ENCODE results near the gene LDLRAD4.
"Not testable (repeated sequence)": the region's sequence is repeated elsewhere in the genome, so short reads cannot be mapped to it uniquely, and the experiment has no call there.

The LDLRAD4 gene

GRCh38 chr18:13476312-13476711, 257.8 kb downstream of the LDLRAD4 start:
- DNase-seq (ENCODE audit: low read depth in 4 of 4, low spot score in 1 of 4), result not testable (repeated sequence)

- DNase-seq (ENCODE audit: low read depth in 4 of 4, low spot score in 1 of 4), result no peak
Observed at GRCh38 chr18:13477147-13477683, 258.7 kb downstream of the LDLRAD4 start.

GRCh38 chr18:13480571-13481255, 262.2 kb downstream of the LDLRAD4 start:
- DNase-seq (ENCODE audit: low read depth in 4 of 4, low spot score in 1 of 4), result no peak

- no peak for DNase-seq (ENCODE audit: low read depth in 4 of 4, low spot score in 1 of 4)
Observed at GRCh38 chr18:13481331-13481730, 262.8 kb downstream of the LDLRAD4 start.

GRCh38 chr18:13481820-13482617, 263.5 kb downstream of the LDLRAD4 start:
- no peak for DNase-seq (ENCODE audit: low read depth in 4 of 4, low spot score in 1 of 4)

GRCh38 chr18:13482618-13482945, 264.0 kb downstream of the LDLRAD4 start:
- DNase-seq (ENCODE audit: low read depth in 4 of 4, low spot score in 1 of 4), result no peak

- DNase-seq (ENCODE audit: low read depth in 4 of 4, low spot score in 1 of 4), result no peak
Observed at GRCh38 chr18:13483316-13484270, 265.0 kb downstream of the LDLRAD4 start.

- no peak for DNase-seq (ENCODE audit: low read depth in 4 of 4, low spot score in 1 of 4)
Observed at GRCh38 chr18:13485182-13485581, 266.6 kb downstream of the LDLRAD4 start.

- no peak for DNase-seq (ENCODE audit: low read depth in 4 of 4, low spot score in 1 of 4)
Observed at GRCh38 chr18:13485604-13486003, 267.0 kb downstream of the LDLRAD4 start.

GRCh38 chr18:13486284-13486683, 267.7 kb downstream of the LDLRAD4 start:
- no peak for DNase-seq (ENCODE audit: low read depth in 4 of 4, low spot score in 1 of 4)

- DNase-seq (ENCODE audit: low read depth in 4 of 4, low spot score in 1 of 4), result no peak
Observed at GRCh38 chr18:13486686-13487085, 268.1 kb downstream of the LDLRAD4 start.

GRCh38 chr18:13487237-13487636, 268.7 kb downstream of the LDLRAD4 start:
- DNase-seq (ENCODE audit: low read depth in 4 of 4, low spot score in 1 of 4), result no peak

GRCh38 chr18:13488281-13488929, 269.8 kb downstream of the LDLRAD4 start:
- DNase-seq (ENCODE audit: low read depth in 4 of 4, low spot score in 1 of 4), result no peak

GRCh38 chr18:13489303-13489702, 270.7 kb downstream of the LDLRAD4 start:
- DNase-seq (ENCODE audit: low read depth in 4 of 4, low spot score in 1 of 4), result not testable (repeated sequence)

- DNase-seq (ENCODE audit: low read depth in 4 of 4, low spot score in 1 of 4), result no peak
Observed at GRCh38 chr18:13491138-13491537, 272.6 kb downstream of the LDLRAD4 start.

GRCh38 chr18:13492314-13492713, 273.8 kb downstream of the LDLRAD4 start:
- DNase-seq (ENCODE audit: low read depth in 4 of 4, low spot score in 1 of 4), result no peak

- DNase-seq (ENCODE audit: low read depth in 4 of 4, low spot score in 1 of 4), result no peak
Observed at GRCh38 chr18:13493079-13493478, 274.5 kb downstream of the LDLRAD4 start.

- DNase-seq (ENCODE audit: low read depth in 4 of 4, low spot score in 1 of 4), result no peak
Observed at GRCh38 chr18:13493725-13494124, 275.2 kb downstream of the LDLRAD4 start.

GRCh38 chr18:13494871-13495445, 276.4 kb downstream of the LDLRAD4 start:
- no peak for DNase-seq (ENCODE audit: low read depth in 4 of 4, low spot score in 1 of 4)

GRCh38 chr18:13495961-13496360, 277.4 kb downstream of the LDLRAD4 start:
- DNase-seq (ENCODE audit: low read depth in 4 of 4, low spot score in 1 of 4), result no peak

Data from stimulated activated CD4-positive, alpha-beta T cell treated with anti-CD3 and anti-CD28 coated beads, Interleukin-1b, Interleukin-23, amount 100 ng/mL, for 24 hours (primary cell).